Left lobe of liver (tissue), 2 donors: ENCODE data around the gene OR2C1. TPM values are rescaled to one million over a fixed set of nuclear protein-coding genes. Genes with fewer than 3 reads are reported as not detected.

Experiments
- ATAC-seq: fragments of 200-7000 bp; cut with Tn5 transposase; one replicate; pipeline ENCODE4 v1.9.1; 2020; ENCODE audit warnings: mild to moderate bottlenecking, moderate library complexity
- DNase-seq: peaks from one replicate; pipeline ENCODE4 v3.0.0-alpha.2; 2020; ENCODE audit warnings: low spot score
- total RNA-seq: library from RNA; stranded (reverse); gene quantifications from one replicate; pipeline ENCODE4 v1.2.1, GENCODE V29; 2021
- donor health status: DM: no; HTN: no; CAD: no; lungs with moderate emphysema.
- donor health status: DM: no; HTN: yes; CAD: no.

OR2C1 gene
- not detected for total RNA-seq

DNA sequence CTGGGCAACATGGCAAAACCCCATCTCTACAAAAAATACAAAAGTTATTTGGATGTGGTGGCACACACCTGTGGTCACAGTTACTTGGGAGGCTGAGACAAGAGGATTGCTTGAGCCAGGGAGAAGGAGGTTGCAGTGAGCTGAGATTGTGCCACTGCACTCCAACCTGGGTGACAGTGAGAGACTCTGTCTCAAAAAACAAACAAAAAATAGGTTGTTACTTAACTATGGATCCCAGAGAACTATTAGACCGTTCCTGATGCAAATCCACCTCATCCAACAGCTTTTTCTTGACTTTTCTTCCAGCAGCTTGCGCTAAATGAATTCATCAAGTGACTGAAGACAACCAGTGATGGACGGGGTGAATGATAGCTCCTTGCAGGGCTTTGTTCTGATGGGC, at the start of gene OR2C1:
Gene OR2C1, plus strand, starts transcription at position 301 of the 400 bp plus-strand sequence. Its CDS starts 52 bp downstream, at position 353.
- DNase-seq (no peak), ATAC-seq (no peak)

DNA sequence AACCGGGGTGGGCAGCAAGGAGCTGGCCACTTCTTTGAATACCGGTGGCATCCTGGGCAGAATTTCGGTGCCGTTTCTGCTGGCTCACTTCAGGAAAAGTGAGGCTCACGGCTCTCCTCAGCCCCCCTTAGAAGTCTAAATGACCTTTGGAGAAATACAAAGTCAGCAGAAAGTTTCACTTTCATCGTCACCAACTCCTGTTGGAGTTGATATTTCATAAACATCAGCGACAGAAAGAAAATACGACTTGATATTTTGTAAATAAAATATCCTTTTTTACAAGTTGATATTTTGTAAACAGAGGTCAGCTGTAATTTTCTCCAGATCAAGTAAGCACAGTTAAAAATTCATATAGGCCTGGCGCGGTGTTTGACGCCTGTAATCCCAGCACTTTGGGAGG, 49.6 kb upstream of the OR2C1 start:
- DNase-seq = no peak
- ATAC-seq = no peak

DNA sequence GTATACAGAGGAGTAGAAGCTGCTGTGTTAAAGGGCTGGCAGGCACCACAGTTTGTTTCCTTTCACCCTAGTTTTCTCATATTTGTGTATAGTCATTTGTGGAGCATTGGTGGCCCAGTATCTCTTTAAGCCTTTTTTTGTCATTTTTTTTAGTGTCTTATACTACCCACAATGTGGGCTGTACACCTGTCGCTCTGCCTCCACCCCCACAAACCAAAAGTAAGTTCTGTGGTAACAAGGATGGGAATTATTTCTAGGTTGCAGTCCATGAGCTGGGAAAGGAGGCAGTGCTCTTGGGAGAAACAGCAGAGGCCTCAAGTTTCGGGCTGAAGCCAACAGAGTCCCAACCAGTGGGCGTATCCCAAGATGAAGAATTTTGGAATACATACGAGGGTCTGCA, 44.2 kb upstream of the OR2C1 start:
- DNase-seq (no peak), ATAC-seq (no peak)

DNA sequence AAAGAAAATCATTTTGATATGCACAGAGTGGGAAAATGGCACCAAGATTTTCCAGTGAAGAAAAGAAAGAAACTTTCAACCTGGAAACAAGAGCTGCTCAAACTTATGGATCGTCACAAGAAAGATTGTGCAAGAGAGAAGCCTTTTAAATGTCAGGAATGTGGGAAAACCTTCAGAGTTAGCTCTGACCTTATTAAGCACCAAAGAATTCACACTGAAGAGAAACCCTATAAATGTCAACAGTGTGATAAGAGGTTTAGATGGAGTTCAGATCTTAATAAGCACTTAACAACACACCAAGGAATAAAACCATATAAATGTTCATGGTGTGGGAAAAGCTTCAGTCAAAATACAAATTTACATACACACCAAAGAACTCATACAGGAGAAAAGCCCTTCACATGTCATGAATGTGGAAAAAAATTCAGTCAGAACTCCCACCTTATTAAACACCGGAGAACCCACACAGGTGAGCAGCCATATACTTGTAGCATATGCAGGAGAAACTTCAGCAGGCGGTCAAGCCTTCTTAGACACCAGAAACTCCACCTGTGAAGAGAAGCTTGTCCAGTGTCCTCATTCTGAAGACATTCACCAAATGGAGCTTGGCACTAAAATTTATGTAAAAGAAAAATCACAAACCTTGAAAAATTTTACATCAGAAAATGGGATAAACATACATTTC, 38.2 kb upstream of the OR2C1 start:
- ATAC-seq = no peak
- no peak for DNase-seq

DNA sequence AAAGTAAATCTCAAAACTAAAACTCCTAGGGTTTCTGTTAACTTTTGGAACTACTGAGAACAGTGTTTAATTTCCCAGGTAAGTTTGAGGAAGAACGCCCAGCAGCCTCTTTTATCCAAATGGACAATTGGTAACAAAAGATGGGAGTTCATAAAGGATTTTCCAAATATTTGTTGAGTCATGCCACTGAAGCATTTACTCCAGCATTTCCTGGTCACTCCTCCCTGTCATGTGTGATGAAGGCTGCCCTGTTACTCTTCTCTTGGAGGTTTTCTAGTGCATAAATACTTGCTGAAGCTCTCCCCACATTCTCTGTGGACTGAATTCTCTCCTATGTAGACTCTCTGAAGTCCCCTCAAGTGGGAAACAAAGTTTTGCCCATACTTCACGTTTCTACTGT, 33.9 kb upstream of the OR2C1 start:
- DNase-seq (no peak), ATAC-seq (no peak)

DNA sequence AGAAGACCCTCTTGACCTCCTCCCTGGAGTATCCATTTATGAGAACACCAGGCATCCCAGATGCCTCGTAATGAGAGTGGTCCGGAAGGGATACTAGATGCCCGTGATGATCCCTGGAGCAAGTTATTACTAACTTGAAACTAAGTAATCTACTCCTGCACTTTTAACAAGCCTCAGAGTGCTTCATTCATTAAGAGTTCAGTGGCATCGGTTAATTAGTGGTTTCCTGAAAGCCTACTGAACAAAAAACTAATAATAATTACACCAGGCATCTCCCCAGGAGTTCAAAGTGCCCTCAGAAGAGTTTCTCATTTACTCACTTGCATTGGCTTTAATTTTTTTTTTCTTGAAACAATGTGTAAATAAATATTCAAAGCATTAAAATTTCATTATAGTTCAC, 28.2 kb upstream of the OR2C1 start:
- ATAC-seq = no peak

DNA sequence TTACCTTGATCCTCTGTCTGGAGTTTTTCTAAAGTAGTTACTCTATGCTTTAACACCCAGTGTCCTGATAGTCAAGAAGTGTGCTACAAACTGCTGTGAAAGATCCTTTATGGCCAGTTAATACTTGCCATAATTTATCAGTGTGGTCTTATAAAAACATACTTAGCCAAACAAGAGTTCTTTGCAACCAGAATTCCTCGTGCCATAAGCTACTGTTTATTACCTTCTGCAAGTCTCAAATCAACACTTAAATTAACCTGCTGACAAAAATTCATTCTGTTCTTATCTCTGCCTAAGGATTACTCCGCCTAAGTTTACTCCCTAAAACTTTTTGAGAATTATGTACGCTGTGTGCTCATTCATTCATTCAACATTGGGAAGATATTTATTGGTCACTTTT, 27.6 kb upstream of the OR2C1 start:
- no peak for DNase-seq
- no peak for ATAC-seq

More for the DNA sequence above, 28.2 kb upstream of the OR2C1 start:
- DNase-seq = no peak

DNA sequence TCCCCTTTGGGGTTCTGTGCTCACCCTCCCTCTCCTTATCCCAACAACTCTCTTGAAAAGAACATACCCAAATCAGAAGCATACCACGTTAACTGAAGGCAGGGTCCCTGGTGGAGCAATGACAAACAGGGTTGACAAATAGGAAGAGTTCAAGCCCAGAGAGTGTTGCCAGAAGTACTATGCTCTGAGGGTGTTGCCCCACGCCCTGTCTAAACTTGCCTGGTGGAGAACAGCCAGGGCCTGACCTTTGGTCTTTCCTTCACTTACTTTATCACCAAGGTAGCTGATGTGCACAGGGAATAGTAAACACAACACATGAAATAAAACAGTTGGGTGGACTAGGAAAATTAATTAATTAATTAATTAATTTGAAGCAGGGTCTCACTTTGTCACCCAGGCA, 27.0 kb upstream of the OR2C1 start:
- ATAC-seq (peak; percentile 69), DNase-seq (peak; percentile 45)

DNA sequence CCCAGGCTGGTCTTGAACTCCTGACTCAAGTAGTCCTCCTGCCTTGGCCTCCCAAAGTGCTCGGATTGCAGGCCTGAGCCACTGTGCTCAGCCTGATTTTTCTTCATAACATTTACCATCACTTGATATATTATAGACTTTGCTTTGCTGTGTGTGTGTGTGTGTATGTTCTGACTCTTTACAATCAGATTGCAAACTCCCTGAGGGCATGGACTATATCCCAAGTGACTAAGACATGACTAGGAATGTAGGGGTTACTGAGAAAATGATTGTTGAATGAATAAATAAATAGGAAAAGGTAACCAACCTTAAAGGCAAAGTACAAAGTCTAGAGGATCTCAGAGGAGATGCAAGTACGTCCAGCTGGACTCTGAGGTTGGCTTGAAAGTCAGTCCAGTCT, 9.6 kb upstream of the OR2C1 start:
- no peak for DNase-seq
- ATAC-seq = no peak

DNA sequence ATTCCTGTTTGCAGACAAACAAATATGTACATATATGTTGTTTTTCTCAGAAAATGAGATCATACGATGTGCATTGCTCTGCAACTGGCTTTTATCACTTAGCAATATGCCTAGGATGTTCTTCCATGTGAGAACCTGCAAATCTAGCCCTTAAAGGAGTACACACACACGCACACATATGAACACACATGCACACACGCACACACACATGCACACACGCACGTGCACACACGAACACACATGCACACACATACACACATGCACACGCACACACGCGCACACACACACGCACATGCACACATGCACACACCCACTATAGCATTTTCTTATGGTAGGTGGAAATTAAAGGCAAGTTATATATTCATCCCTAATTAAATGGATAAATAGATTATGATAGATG, 8.1 kb upstream of the OR2C1 start:
- DNase-seq (no peak), ATAC-seq (no peak)

DNA sequence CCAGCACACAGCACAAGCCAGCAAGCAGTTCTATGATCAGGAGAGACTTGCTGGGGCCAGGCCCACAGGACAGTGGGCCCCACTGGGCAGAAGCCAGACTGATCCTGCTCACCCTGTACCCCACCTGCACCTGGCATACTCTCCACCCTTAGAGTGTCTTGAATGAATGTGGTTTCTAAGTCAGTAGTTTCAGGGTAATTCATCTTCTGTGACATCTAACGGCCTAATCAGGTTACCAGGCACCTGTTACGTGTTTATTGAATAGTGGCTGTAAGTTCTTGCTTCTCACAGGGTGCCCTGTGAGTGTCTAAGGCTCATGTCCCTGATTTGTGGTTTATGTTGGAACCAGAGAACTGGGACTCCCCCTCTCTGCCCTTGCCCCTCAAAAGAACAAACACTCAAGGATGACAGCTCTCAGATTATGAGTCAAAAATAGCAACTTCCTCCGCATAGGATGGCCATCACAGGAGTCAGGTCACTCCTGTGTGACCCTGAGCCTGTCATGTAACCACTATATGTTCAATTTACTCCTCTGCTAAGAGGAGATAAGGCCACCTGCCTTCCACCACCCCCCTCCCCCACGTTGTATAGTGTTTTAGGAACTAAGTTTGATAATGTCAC, 7.0 kb upstream of the OR2C1 start:
- DNase-seq (no peak), ATAC-seq (no peak)

DNA sequence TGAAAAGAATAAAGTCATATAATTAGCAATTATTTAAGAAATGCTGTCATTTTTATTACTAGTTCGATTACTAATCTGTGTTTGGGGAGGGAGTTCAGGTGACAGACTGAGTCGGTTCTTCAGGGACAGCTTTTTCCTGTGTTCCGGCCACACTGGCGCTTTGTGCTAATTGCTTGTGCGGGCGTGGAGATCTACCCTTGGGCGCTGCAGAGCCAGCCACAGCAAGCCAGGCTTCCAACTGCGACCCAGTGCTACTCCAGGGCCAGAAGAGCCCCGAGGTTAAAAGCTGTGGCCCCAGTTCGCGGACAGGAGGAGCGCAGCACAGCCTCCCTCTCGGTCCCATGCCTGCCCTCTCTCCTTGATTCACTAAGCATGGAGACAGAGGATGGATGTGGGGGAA, 6.5 kb upstream of the OR2C1 start:
- no peak for DNase-seq

DNA sequence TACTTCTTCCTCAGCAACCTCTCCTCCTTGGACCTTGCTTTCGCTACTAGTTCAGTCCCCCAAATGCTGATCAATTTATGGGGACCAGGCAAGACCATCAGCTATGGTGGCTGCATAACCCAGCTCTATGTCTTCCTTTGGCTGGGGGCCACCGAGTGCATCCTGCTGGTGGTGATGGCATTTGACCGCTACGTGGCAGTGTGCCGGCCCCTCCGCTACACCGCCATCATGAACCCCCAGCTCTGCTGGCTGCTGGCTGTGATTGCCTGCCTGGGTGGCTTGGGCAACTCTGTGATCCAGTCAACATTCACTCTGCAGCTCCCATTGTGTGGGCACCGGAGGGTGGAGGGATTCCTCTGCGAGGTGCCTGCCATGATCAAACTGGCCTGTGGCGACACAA, 429 bp downstream of the OR2C1 start:
- ATAC-seq = no peak
- DNase-seq = no peak

More for the DNA sequence above, 6.5 kb upstream of the OR2C1 start:
- no peak for ATAC-seq

DNA sequence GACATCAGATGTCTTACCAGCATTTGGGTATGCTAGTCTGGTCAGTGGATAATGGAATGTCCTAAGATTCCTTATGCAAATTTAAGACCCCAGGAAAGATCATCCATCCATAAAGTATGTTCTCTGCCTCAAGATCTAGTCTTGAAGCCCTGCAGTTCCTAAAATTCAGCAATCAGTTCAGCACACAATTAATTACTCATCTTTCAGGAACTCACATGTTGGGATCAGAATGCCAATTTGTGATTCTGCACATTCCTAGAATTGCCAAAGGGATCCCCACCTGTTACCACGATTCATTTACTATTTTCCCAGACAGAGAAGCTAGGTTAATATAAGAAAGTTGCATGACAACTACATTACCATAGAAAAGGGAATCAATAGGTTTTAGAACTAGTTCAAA, 3.2 kb downstream of the OR2C1 start:
- no peak for DNase-seq
- ATAC-seq = no peak

DNA sequence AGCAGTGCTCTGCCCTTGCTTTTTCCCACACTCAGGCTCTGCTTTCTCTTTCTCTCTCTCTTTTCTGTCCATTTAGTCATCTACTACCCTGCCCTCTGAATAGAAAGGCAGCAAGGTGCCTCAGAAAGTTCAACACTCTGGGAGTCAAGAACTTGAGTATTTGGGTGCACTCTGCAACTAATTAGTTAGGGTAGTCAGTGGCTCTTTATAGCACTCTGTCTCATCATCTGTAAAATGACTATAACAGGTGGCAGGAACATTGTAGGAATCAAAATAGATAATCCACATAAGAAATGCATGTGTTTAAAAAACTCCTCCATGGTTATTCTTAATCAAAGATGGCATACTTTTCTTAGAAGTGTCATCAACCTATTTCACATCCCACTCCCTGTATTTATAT, 7.2 kb downstream of the OR2C1 start:
- DNase-seq (no peak), ATAC-seq (no peak)

DNA sequence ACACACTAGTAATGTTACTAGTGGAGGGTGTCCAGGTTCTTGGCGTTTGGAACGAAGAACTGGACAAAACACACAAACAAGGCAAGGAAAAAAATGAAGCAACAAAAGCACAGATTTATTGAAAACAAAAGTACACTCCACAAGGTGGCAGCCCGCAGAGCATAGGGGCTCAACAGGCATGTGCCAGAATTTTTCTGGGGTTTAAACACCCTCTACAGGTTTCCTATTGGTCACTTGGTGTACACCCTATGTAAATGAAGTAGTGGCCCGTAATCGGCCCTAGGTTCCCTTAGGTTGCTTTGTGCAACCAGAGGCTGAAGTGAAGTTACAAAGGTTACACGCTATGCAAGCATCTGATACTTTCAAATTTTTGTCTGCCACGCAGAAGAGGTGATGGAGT, 8.1 kb downstream of the OR2C1 start:
- ATAC-seq = no peak
- DNase-seq = no peak

DNA sequence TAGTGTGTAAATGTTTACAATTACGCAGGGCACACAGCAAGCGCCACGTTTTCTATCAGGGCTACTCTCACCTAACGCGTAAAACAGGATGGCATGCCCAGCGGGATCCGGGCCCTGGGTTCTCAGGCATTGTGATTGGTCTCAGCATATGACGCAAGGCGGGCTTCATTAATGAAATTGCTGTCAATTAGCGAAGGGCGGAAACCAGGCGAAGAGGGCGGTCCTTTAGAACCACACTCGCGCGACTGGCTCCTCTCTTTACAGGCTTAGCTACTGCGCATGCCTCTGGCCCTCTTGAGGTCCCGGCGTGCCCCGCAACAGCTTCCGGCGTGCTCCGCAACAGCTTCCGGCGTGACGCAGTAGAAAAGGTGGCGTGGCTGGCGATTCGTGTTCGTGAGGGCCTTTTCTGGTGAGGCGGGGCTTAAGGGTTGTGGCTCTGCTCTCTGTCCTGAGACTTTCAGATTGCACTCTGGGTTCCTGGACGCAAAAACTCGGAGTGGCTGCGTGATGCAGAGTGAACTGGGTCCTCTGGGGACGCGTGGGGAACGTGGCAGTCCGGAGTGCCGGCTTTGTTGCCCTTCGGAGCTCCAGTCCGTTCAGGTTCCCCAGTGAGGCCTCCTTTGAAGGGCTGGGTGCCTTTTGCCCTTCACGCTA, 9.2 kb downstream of the OR2C1 start:
- ATAC-seq (peak; percentile 97), DNase-seq (peak; percentile 87)

DNA sequence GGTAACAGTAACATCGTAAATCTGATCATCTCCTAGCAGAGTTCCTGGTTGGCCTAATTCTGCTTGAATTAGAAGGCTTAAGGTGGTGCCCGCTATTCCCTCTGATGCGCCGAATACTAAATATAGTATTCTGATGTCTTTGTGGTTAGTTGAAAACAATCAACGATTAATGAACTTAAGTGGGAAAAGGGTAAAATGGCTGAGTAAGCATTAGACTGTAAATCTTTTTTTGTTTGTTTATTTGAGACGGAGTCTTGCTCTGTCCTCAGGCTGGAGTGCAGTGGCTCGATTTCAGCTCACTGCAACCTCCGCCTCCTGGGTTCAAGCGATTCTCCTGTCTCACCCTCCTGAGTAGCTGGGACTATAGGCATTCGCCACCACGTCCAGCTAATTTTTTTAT, 13.4 kb downstream of the OR2C1 start:
- DNase-seq = no peak
- ATAC-seq = no peak

DNA sequence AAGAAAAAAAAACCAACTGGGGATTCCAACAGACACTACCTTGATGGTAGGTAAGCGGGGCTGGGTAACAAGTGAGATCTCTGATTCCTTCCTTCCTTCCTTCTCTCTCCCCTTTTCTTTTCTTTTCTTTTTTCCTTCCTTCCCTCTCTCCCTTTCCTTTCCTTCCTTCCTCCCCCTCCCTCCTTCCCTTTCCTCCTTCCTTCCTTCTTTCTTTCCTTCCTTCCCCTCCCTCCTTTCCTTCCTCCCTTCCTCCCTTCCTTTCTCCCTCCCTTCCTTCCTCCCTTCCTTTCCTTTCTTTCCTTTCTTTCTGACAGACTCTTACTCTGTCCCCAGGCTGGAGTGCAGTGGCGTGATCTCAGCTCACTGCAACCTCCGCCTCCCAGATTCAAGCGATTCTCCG, 20.0 kb downstream of the OR2C1 start:
- DNase-seq (no peak), ATAC-seq (no peak)

DNA sequence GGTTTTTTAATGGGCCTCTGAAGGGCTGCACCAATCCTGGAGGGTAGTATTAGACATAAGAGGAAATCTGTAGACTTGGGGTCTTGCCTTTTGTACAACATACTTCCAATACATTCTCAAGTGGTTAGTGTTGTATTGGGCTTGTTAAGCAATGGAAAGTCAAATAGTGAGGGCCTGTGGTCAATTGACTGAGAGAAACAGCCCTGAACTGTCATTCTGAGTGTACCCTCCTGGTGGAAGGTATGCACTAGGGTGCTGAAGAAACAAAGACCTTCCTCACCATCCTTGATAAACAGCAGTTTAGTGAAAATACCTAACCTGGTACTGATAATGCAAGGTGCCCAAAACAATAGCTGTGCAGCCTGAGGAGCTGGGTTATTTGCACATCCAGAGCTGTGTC, 22.2 kb downstream of the OR2C1 start:
- no peak for DNase-seq
- no peak for ATAC-seq

DNA sequence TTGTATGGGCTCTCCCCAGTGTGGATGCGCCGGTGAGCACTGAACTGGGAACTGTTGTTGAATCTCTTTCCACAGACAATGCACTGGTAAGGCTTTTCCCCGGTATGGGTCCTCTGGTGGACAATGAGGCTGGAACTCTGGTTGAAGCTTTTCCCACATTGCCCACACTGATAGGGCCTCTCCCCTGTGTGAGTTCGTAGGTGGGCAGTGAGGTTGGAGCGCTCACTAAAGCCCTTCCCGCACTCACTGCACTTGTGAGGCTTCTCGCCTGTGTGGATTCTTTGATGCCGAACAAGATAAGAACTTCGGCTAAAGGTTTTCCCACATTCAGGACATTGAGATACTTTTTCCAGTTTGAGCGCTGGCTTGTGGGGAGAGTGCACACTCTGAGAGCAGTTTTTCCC, 27.4 kb downstream of the OR2C1 start:
- ATAC-seq (no peak), DNase-seq (no peak)

DNA sequence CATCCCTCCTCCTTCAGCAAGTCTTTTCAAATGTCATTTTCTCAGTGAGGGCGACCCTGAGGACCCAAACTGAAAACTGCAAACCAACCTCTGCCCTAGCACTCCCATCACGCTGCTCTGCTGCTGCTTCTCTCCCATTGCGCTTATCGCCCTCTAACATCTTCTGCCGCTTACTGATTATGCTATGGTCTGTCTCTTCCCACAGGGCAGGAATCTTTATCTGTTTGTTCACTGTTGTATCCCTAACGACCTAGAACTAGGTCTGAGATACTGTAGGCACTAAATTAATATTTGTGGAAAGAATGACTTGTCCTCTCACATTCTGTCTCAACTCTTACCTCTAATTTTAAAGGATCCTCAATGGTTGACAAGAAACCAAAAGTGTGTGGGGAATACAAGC, 32.6 kb downstream of the OR2C1 start:
- DNase-seq = no peak
- ATAC-seq = no peak
